ENCODE results near the gene TXNDC8.

DNA sequence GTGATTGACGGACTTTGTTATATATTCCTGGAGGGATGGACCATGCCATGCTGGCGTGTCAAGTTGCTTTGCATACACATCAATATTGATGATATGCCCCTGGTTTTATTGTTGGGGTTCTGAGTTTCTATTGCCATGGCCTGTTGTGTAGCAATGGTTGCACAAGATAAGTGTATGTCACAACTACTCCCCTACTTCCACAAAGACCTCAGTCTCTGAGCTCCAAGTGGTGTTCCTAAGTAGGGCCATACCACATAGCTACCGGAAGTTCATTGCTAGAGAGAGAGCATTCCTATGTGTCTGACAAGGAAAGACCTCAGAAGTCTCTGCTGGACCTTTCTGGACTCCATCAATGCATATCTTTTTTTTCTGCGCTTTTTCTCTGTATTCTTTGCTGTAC, 19.8 kb downstream of the TXNDC8 start:
- no peak for TF ChIP-seq CTCF (IDR thresholded peaks at IDR 0.05)
- TF ChIP-seq POLR2A (IDR thresholded peaks at IDR 0.05) = no peak
